PC-9 (cell line): ENCODE results near the gene SLC11A2. TPM values are rescaled to one million over a fixed set of nuclear protein-coding genes. Genes with fewer than 3 reads are reported as not detected.
"Not testable (repeated sequence)": the region's sequence is repeated elsewhere in the genome, so short reads cannot be mapped to it uniquely, and the experiment has no call there.

Experiments used
- BruUV-seq: library from RNA; stranded (reverse); fragments of 400-500 nt; replicated peaks from 2 replicates; lab custom pipeline; 2021; lab: Mats Ljungman, UMichigan
- CTCF ChIA-PET: fragments of 300-600 bp; sonication (Branson Sonifier 250); formaldehyde crosslinking; loops from one replicate; lab custom pipeline; 2022; ENCODE audit warnings: antibody characterized with exemption; lab: Charles Lee
- POLR2A ChIA-PET: fragments of 300-600 bp; sonication (Branson Sonifier 250); formaldehyde crosslinking; loops from one replicate; lab custom pipeline; 2022; ENCODE audit warnings: antibody characterized with exemption; ENCODE audit not compliant: unreplicated experiment; lab: Charles Lee
- DNase-seq, 2 experiments: peaks; one replicate each; pipeline versions ENCODE4 v3.0.0 to v3.0.0-alpha.2; 2015 to 2022; ENCODE audit warnings: mixed read lengths in 1 of 2
- H2AFZ ChIP-seq: fragments of 200-600 bp; sonication (generic); 2 replicates; pipeline ENCODE4 v1.8.1; 2017; ENCODE audit warnings: antibody characterized with exemption
- H3F3A ChIP-seq: fragments of 200-600 bp; sonication (generic); 2 replicates; pipeline ENCODE4 v1.8.1; 2017; ENCODE audit warnings: antibody characterized with exemption, mild to moderate bottlenecking, low read depth; ENCODE audit not compliant: insufficient read depth
- H3K27ac ChIP-seq: fragments of 200-600 bp; sonication (generic); 2 replicates; pipeline ENCODE4 v1.6.1; 2016; ENCODE audit warnings: mixed run types
- H3K27me3 ChIP-seq: fragments of 200-600 bp; sonication (generic); 2 replicates; pipeline ENCODE4 v1.6.1; 2016; ENCODE audit warnings: low read depth, mixed run types; ENCODE audit not compliant: insufficient read depth
- H3K36me3 ChIP-seq: fragments of 200-600 bp; sonication (generic); 2 replicates; pipeline ENCODE4 v1.6.1; 2016; ENCODE audit warnings: low read depth, mixed run types
- H3K4me1 ChIP-seq: fragments of 200-600 bp; sonication (generic); replicated peaks from 2 replicates; pipeline ENCODE4 v1.6.1; 2016; ENCODE audit warnings: mixed run types; ENCODE audit not compliant: insufficient read depth
- H3K4me2 ChIP-seq: fragments of 200-600 bp; sonication (generic); 2 replicates; pipeline ENCODE4 v1.6.1; 2017; ENCODE audit warnings: mixed run types
- H3K4me3 ChIP-seq: fragments of 200-600 bp; sonication (generic); 2 replicates; pipeline ENCODE4 v1.6.1; 2016; ENCODE audit warnings: mixed run types
- H3K79me2 ChIP-seq: fragments of 200-600 bp; sonication (generic); 2 replicates; pipeline ENCODE4 v1.6.1; 2017; ENCODE audit warnings: low read depth, mixed run types
- H3K9me2 ChIP-seq: fragments of 200-600 bp; sonication (generic); 2 replicates; pipeline ENCODE4 v1.8.1; 2017; ENCODE audit warnings: mild to moderate bottlenecking; ENCODE audit not compliant: insufficient read depth
- H3K9me3 ChIP-seq: fragments of 200-600 bp; sonication (generic); 2 replicates; pipeline ENCODE4 v1.8.1; 2016; ENCODE audit warnings: low read depth; ENCODE audit not compliant: insufficient read depth
- H4K20me1 ChIP-seq: fragments of 200-600 bp; sonication (generic); 2 replicates; pipeline ENCODE4 v1.8.1; 2017; ENCODE audit not compliant: insufficient read depth
- CTCF ChIP-seq: fragments of 200-600 bp; sonication (generic); conservative IDR thresholded peaks from 2 replicates; pipeline ENCODE4 v1.6.1; 2017; ENCODE audit warnings: mixed run types, antibody characterized with exemption, mild to moderate bottlenecking, moderate library complexity
- EZH2 ChIP-seq: fragments of 200-600 bp; sonication (generic); IDR thresholded peaks from 2 replicates; pipeline ENCODE4 v1.8.0; 2017; ENCODE audit warnings: antibody characterized with exemption, low read depth
- intact Hi-C: fragments of 100-400 bp; cut with micrococcal nuclease; formaldehyde crosslinking; loops from one replicate; pipeline ENCODE4 v1.10.0; 2022; ENCODE audit not compliant: unreplicated experiment
- total RNA-seq: library from RNA; stranded (reverse); gene quantifications from 2 replicates; pipeline ENCODE4 v1.2.3, GENCODE V29; 2021

The SLC11A2 gene
- total RNA-seq, 1 experiment from 2014 or later = 45.7 TPM

- H3K27ac ChIP-seq = no peak overlapping the region
- no peaks in the 10 kb centered on the region for H3K36me3 ChIP-seq
- no peak overlapping the region for H2AFZ ChIP-seq
- peaks cover 4% of the 10 kb centered on the region; the same call in 1 of the 2 replicates for H3F3A ChIP-seq
- POLR2A ChIA-PET = interaction anchor here (0.7 kb wide), 1 partner anchor 63 kb away, joined by 4 read pairs; no protein-coding TSS in a partner anchor
- peaks cover 13% of the 10 kb centered on the region for H3K4me1 ChIP-seq
- no TSS peak for BruUV-seq
- H3K4me2 ChIP-seq = no peak overlapping the region
- DNase-seq = no peak
- no peaks in the 10 kb centered on the region for H3K27me3 ChIP-seq
- no peaks in the 10 kb centered on the region for H3K9me3 ChIP-seq
- H3K9me2 ChIP-seq = no peaks in the 10 kb centered on the region
- H3K79me2 ChIP-seq = no peaks in the 10 kb centered on the region
- CTCF ChIA-PET = interaction anchor here (0.6 kb wide), 1 partner anchor 78 kb away, joined by 3 read pairs; no protein-coding TSS in a partner anchor
- no peak overlapping the region for H3K4me3 ChIP-seq
- intact Hi-C loops = no loop called here
- TF ChIP-seq CTCF (no peak), EZH2 (no peak)
- no peaks in the 10 kb centered on the region for H4K20me1 ChIP-seq
These were observed 93.3 kb downstream of the SLC11A2 start for GRCh38 chr12:50932787-50933280.

- H3F3A ChIP-seq, H3K79me2 ChIP-seq, H2AFZ ChIP-seq, H3K9me2 ChIP-seq, BruUV-seq, H3K27me3 ChIP-seq, H3K27ac ChIP-seq, H3K4me2 ChIP-seq, CTCF ChIA-PET, H3K36me3 ChIP-seq, H4K20me1 ChIP-seq, H3K9me3 ChIP-seq, intact Hi-C loops, DNase-seq, H3K4me3 ChIP-seq: not testable (repeated sequence)
- H3K4me1 ChIP-seq = peaks cover 12% of the 10 kb centered on the region
- POLR2A ChIA-PET = interaction anchor here (0.7 kb wide), 1 partner anchor 9 kb away, joined by 4 read pairs; no protein-coding TSS in a partner anchor
These were observed 95.7 kb downstream of the SLC11A2 start for GRCh38 chr12:50930477-50930876.

GRCh38 chr12:50929831-50930230, 96.4 kb downstream of the SLC11A2 start:
- ChIA-PET CTCF (no interaction called here), POLR2A (no interaction called here)
- Histone ChIP-seq H2AFZ (no peak overlapping the region), H3K79me2 (no peaks in the 10 kb centered on the region), H3K27ac (no peak overlapping the region), H3K27me3 (no peaks in the 10 kb centered on the region), H3K4me3 (no peak overlapping the region), H3F3A (peaks cover 1% of the 10 kb centered on the region; the same call in 1 of the 2 replicates), H3K9me2 (no peaks in the 10 kb centered on the region), H3K9me3 (no peaks in the 10 kb centered on the region), H3K4me1 (peaks cover 6% of the 10 kb centered on the region), H4K20me1 (no peaks in the 10 kb centered on the region), H3K4me2 (no peak overlapping the region), H3K36me3 (no peaks in the 10 kb centered on the region)
- DNase-seq = no peak
- no TSS peak for BruUV-seq
- no peak for TF ChIP-seq EZH2
- intact Hi-C loops = loop anchor here (10.0 kb wide), 2 partner anchors 85 to 95 kb away; partner anchors contain the start of genes SLC11A2 and TMPRSS12

Other genes starting within 250 kb of the SLC11A2 start
- gene TMPRSS12, start 183.5 kb downstream of the SLC11A2 start, total RNA-seq = not detected in 2 replicates
- not detected in 2 replicates for gene HIGD1C, start 73.8 kb downstream of the SLC11A2 start, total RNA-seq
- gene LETMD1, start 21.9 kb upstream of the SLC11A2 start, total RNA-seq = 81.9 and 87.4 TPM in 2 replicates
- 19.3 and 23.1 TPM in 2 replicates for gene CSRNP2, start 57.2 kb upstream of the SLC11A2 start, total RNA-seq
- gene TFCP2, start 146.8 kb upstream of the SLC11A2 start, total RNA-seq = 17.1 and 25.7 TPM in 2 replicates
- 5.3 and 7.0 TPM in 2 replicates for gene POU6F1, start 191.7 kb upstream of the SLC11A2 start, total RNA-seq
- gene DAZAP2, start 212.4 kb upstream of the SLC11A2 start, total RNA-seq = 84.4 and 154 TPM in 2 replicates
- 36.3 and 42.9 TPM in 2 replicates for gene SMAGP, start 244.0 kb upstream of the SLC11A2 start, total RNA-seq